OCI-LY3 (cell line): ENCODE measurements around the gene TTYH3.

ENCODE experiments used
- H2AFZ ChIP-seq: fragments of 200-600, 300-600 bp; shearing (Covaris generic); 2 replicates; pipeline ENCODE4 v1.6.0; 2014; ENCODE audit warnings: antibody characterized with exemption, low read depth, low read length
- H3K27ac ChIP-seq: fragments of 200-600, 300-600 bp; sonication (generic); 2 replicates; pipeline ENCODE4 v1.5.1; 2014; ENCODE audit warnings: mild to moderate bottlenecking, low read length, moderate library complexity, mixed read lengths
- H3K27me3 ChIP-seq: fragments of 200-600, 300-600 bp; sonication (generic); 2 replicates; pipeline ENCODE4 v1.6.1; 2014; ENCODE audit warnings: low read depth, low read length, mixed read lengths
- H3K36me3 ChIP-seq: fragments of 200-600, 300-600 bp; sonication (generic); replicated peaks from 2 replicates; pipeline ENCODE3; 2014; ENCODE audit warnings: low read depth, low read length, mixed read lengths
- H3K4me1 ChIP-seq: fragments of 300-600, 200-600 bp; sonication (generic); 2 replicates; pipeline ENCODE4 v1.6.1; 2014; ENCODE audit warnings: low read length, mixed read lengths
- H3K4me2 ChIP-seq: fragments of 200-600, 300-600 bp; sonication (generic); 2 replicates; pipeline ENCODE4 v1.6.1; 2014; ENCODE audit warnings: low read length, mixed read lengths
- H3K4me3 ChIP-seq: fragments of 300-600, 200-600 bp; sonication (generic); 2 replicates; pipeline ENCODE4 v1.5.1; 2014; ENCODE audit warnings: antibody characterized with exemption, mild to moderate bottlenecking, low read length, moderate library complexity
- H3K79me2 ChIP-seq: fragments of 300-600, 200-600 bp; shearing (Covaris generic); 2 replicates; pipeline ENCODE4 v1.6.1; 2014; ENCODE audit warnings: mild to moderate bottlenecking, low read length, mixed read lengths
- H3K9ac ChIP-seq: fragments of 300-600, 200-600 bp; shearing (Covaris generic); 2 replicates; pipeline ENCODE4 v1.6.0; 2014; ENCODE audit warnings: mild to moderate bottlenecking, low read length, moderate library complexity
- H3K9me3 ChIP-seq: fragments of 200-600, 300-600 bp; shearing (Covaris generic); 2 replicates; pipeline ENCODE4 v1.6.1; 2014; ENCODE audit warnings: low read length, mixed read lengths; ENCODE audit not compliant: insufficient read depth
- H4K20me1 ChIP-seq: fragments of 200-600, 300-600 bp; sonication (generic); 2 replicates; pipeline ENCODE4 v1.6.1; 2016; ENCODE audit warnings: low read length, mixed read lengths; ENCODE audit not compliant: insufficient read depth
- EZH2phosphoT487 ChIP-seq: fragments of 200-600 bp; shearing (Covaris generic); IDR thresholded peaks from 2 replicates; pipeline ENCODE4 v1.6.1; 2018; ENCODE audit warnings: antibody characterized with exemption, mixed run types, low read depth
- TF ChIP-seq, protein P1 (sequence below): fragments of 200-600, 300-600 bp; sonication (generic); IDR thresholded peaks from 2 replicates; pipeline ENCODE4 v1.5.1; 2014; ENCODE audit warnings: antibody characterized with exemption, low read length, low read depth

The TTYH3 gene

DNA sequence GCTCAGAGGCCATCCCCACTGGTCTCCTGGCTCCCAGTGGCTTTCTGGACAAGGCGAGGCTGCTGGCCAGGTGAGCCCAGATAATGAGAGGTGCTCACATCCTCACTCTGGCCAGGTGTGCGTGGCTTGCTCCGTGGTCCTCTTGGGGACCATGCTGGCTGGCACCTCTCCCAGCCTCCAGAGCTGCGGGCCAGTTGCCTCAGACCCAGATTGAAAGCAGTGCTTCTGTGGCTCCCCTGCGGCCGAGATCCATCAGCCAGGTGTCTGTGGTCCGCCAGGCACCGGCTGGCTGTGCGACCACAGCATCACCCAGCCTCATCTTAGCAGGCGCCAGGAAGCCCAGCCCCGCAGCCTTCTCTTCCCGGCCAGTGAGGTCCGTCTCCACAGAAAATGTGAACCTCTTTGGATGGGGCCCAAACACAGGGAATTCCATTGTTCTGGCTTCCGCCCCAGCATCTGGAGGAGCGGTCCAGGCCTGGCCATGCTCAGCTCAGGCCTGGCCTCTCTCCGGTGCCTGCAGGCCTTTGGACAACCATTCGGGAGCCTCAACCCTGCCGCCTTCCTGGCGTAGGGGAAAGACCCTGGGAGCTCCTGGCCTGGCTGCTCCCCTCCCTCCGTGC is 5.2 kb upstream of the TTYH3 start:
- Histone ChIP-seq H3K27ac (no peak overlapping the region), H4K20me1 (no peaks in the 10 kb centered on the region), H3K36me3 (no peaks in the 10 kb centered on the region), H3K9me3 (no peaks in the 10 kb centered on the region), H3K79me2 (no peaks in the 10 kb centered on the region), H3K4me1 (no peaks in the 10 kb centered on the region), H3K9ac (no peak overlapping the region), H3K4me3 (no peak overlapping the region), H2AFZ (no peak overlapping the region), H3K27me3 (no peaks in the 10 kb centered on the region), H3K4me2 (no peak overlapping the region)
- TF ChIP-seq EZH2phosphoT487 = no peak
- TF ChIP-seq, protein P1, sequence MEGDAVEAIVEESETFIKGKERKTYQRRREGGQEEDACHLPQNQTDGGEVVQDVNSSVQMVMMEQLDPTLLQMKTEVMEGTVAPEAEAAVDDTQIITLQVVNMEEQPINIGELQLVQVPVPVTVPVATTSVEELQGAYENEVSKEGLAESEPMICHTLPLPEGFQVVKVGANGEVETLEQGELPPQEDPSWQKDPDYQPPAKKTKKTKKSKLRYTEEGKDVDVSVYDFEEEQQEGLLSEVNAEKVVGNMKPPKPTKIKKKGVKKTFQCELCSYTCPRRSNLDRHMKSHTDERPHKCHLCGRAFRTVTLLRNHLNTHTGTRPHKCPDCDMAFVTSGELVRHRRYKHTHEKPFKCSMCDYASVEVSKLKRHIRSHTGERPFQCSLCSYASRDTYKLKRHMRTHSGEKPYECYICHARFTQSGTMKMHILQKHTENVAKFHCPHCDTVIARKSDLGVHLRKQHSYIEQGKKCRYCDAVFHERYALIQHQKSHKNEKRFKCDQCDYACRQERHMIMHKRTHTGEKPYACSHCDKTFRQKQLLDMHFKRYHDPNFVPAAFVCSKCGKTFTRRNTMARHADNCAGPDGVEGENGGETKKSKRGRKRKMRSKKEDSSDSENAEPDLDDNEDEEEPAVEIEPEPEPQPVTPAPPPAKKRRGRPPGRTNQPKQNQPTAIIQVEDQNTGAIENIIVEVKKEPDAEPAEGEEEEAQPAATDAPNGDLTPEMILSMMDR = no peak

GRCh38 chr7:2627258-2628129 is 4.3 kb upstream of the TTYH3 start:
- H3K79me2 ChIP-seq = no peaks in the 10 kb centered on the region; the same call in 1 of the 2 replicates
- no peak overlapping the region for H2AFZ ChIP-seq
- no peaks in the 10 kb centered on the region for H3K9me3 ChIP-seq
- no peaks in the 10 kb centered on the region for H3K27me3 ChIP-seq
- H3K4me3 ChIP-seq = no peak overlapping the region
- no peak overlapping the region for H3K9ac ChIP-seq
- H3K4me1 ChIP-seq = no peaks in the 10 kb centered on the region
- no peaks in the 10 kb centered on the region for H3K36me3 ChIP-seq
- no peak overlapping the region for H3K4me2 ChIP-seq
- no peaks in the 10 kb centered on the region for H4K20me1 ChIP-seq
- H3K27ac ChIP-seq = no peak overlapping the region
- TF ChIP-seq EZH2phosphoT487 = no peak
- TF ChIP-seq, protein P1 = no peak

DNA sequence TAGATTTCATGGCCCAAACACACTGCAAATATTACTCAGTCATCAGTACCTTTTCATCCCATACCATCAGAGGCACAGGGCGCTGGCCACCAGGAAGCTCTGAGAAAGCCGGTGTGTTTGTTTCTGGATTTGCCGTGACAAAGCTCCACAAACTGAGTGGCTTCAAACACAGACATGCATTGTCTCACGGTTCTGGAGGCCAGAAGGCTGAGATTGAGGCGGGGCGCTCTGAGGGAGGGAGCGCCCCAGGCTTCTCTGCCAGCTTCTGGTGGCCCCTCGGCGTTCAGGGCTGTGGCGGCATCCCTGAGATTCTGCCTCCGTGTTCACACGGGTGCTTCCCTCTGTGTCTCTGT is 3.7 kb upstream of the TTYH3 start:
- no peak overlapping the region for H3K9ac ChIP-seq
- no peaks in the 10 kb centered on the region for H3K36me3 ChIP-seq
- H3K79me2 ChIP-seq = no peaks in the 10 kb centered on the region; the same call in 1 of the 2 replicates
- no peaks in the 10 kb centered on the region for H3K4me1 ChIP-seq
- TF ChIP-seq, protein P1 = no peak
- TF ChIP-seq EZH2phosphoT487 = no peak
- no peaks in the 10 kb centered on the region for H3K27me3 ChIP-seq
- H3K4me3 ChIP-seq = no peak overlapping the region
- no peak overlapping the region for H3K4me2 ChIP-seq
- no peak overlapping the region for H3K27ac ChIP-seq
- H4K20me1 ChIP-seq = no peaks in the 10 kb centered on the region
- no peaks in the 10 kb centered on the region for H3K9me3 ChIP-seq
- H2AFZ ChIP-seq = no peak overlapping the region

DNA sequence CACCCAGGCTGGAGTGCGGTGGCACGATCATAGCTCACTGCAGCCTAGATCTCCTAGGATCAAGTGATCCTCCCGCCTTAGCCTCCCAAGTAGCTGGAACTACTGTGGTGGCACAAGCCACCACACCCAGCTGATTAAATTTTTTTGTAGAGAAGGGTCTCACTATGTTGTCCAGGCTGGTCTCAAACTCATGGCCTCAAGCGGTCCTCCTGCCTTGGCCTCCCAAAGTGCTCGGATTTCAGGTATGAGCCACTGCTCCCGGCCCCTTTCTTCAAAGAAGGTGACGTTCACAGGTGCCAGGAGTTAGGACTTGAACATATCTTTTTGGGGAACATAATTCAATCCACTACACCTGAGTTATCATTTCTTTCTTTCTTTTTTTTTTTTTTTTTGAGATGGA is 2.9 kb upstream of the TTYH3 start:
- Histone ChIP-seq H3K27me3 (no peaks in the 10 kb centered on the region), H3K36me3 (no peaks in the 10 kb centered on the region), H3K9me3 (no peaks in the 10 kb centered on the region), H3K4me3 (no peak overlapping the region), H3K79me2 (no peaks in the 10 kb centered on the region; the same call in 1 of the 2 replicates), H3K27ac (no peak overlapping the region), H3K4me1 (peaks cover 7% of the 10 kb centered on the region), H3K4me2 (no peak overlapping the region), H2AFZ (no peak overlapping the region), H4K20me1 (no peaks in the 10 kb centered on the region), H3K9ac (no peak overlapping the region)
- TF ChIP-seq, protein P1 = no peak
- TF ChIP-seq EZH2phosphoT487 = no peak
